Ectodermal cell (in vitro differentiated cells): Measurements from ENCODE around the gene CNTNAP5.

Source experiments
- H3K27ac ChIP-seq: 2 replicates; pipeline ENCODE4 v1.7.0; 2013; ENCODE audit warnings: mild to moderate bottlenecking, low read depth, low read length; ENCODE audit not compliant: insufficient read depth, poor library complexity, severe bottlenecking
- H3K27me3 ChIP-seq: 2 replicates; pipeline ENCODE4 v1.7.0; 2013; ENCODE audit warnings: mild to moderate bottlenecking, low read length; ENCODE audit not compliant: insufficient read depth, control insufficient read depth, poor library complexity, severe bottlenecking
- H3K36me3 ChIP-seq: one replicate; pipeline ENCODE4 v1.7.0; 2013; ENCODE audit warnings: low read length; ENCODE audit not compliant: control insufficient read depth, insufficient read depth
- H3K4me1 ChIP-seq: one replicate; pipeline ENCODE4 v1.7.0; 2013; ENCODE audit warnings: low read length; ENCODE audit not compliant: control insufficient read depth, insufficient read depth
- H3K4me3 ChIP-seq: 2 replicates; pipeline ENCODE4 v1.7.0; 2013; ENCODE audit warnings: low read depth, low read length, control low read depth; ENCODE audit not compliant: insufficient read depth
- H3K9me3 ChIP-seq: 2 replicates; pipeline ENCODE4 v1.7.0; 2013; ENCODE audit warnings: mild to moderate bottlenecking, low read length, moderate library complexity; ENCODE audit not compliant: control insufficient read depth
- WGBS, 2 experiments: methylation state at CpG; one replicate each; pipeline ENCODE4 v1.1.7; 2013; ENCODE audit warnings: missing lambda C conversion rate in 2 of 2; 5-methylcytosine and 5-hydroxymethylcytosine counted together

The CNTNAP5 gene

GRCh38 chr2:124250433-124250832 is 225.3 kb downstream of the CNTNAP5 start:
- Histone ChIP-seq H3K36me3 (no peaks in the 10 kb centered on the region), H3K4me3 (no peak overlapping the region), H3K4me1 (no peaks in the 10 kb centered on the region), H3K27me3 (no peaks in the 10 kb centered on the region), H3K27ac (no peak overlapping the region), H3K9me3 (no peaks in the 10 kb centered on the region)
- 93 to 95% methylated on average over 2 of the region's 2 CpGs for WGBS, 2 experiments

- Histone ChIP-seq H3K36me3 (no peaks in the 10 kb centered on the region), H3K27me3 (no peaks in the 10 kb centered on the region), H3K27ac (no peak overlapping the region), H3K4me1 (no peaks in the 10 kb centered on the region), H3K4me3 (no peak overlapping the region), H3K9me3 (no peaks in the 10 kb centered on the region)
- 98 to 99% methylated on average over 5 of the region's 5 CpGs for WGBS, 2 experiments
These were observed 229.5 kb downstream of the CNTNAP5 start for GRCh38 chr2:124254621-124255020.

- WGBS, 2 experiments, result 90 to 93% methylated on average over 1 of the region's 1 CpG
- H3K4me1 ChIP-seq, result no peaks in the 10 kb centered on the region
These were observed 232.0 kb downstream of the CNTNAP5 start for GRCh38 chr2:124257120-124257519.

GRCh38 chr2:124258140-124258880 is 233.2 kb downstream of the CNTNAP5 start:
- Histone ChIP-seq H3K27me3 (no peaks in the 10 kb centered on the region), H3K9me3 (no peaks in the 10 kb centered on the region), H3K27ac (no peak overlapping the region), H3K4me1 (no peaks in the 10 kb centered on the region), H3K36me3 (no peaks in the 10 kb centered on the region), H3K4me3 (no peak overlapping the region)
- 93 to 94% methylated on average over 6 of the region's 6 CpGs for WGBS, 2 experiments

More at GRCh38 chr2:124257120-124257519, 232.0 kb downstream of the CNTNAP5 start:
- H3K4me3 ChIP-seq, result no peak overlapping the region
- H3K27ac ChIP-seq, result no peak overlapping the region
- no peaks in the 10 kb centered on the region for H3K27me3 ChIP-seq
- no peaks in the 10 kb centered on the region for H3K36me3 ChIP-seq
- no peaks in the 10 kb centered on the region for H3K9me3 ChIP-seq

GRCh38 chr2:124261456-124261855 is 236.4 kb downstream of the CNTNAP5 start:
- Histone ChIP-seq H3K4me1 (no peaks in the 10 kb centered on the region), H3K27ac (no peak overlapping the region), H3K4me3 (no peak overlapping the region), H3K9me3 (no peaks in the 10 kb centered on the region), H3K27me3 (no peaks in the 10 kb centered on the region), H3K36me3 (no peaks in the 10 kb centered on the region)
- 90 to 93% methylated on average over 5 of the region's 5 CpGs for WGBS, 2 experiments

- H3K9me3 ChIP-seq, result no peaks in the 10 kb centered on the region
- no peaks in the 10 kb centered on the region for H3K27me3 ChIP-seq
- 92 to 95% methylated on average over 6 of the region's 6 CpGs for WGBS, 2 experiments
- H3K4me1 ChIP-seq, result no peaks in the 10 kb centered on the region
- no peaks in the 10 kb centered on the region for H3K36me3 ChIP-seq
- H3K27ac ChIP-seq, result no peak overlapping the region
- no peak overlapping the region for H3K4me3 ChIP-seq
These were observed 239.5 kb downstream of the CNTNAP5 start for GRCh38 chr2:124264551-124265091.

GRCh38 chr2:124267794-124268193 is 242.7 kb downstream of the CNTNAP5 start:
- 95 to 96% methylated on average over 5 of the region's 5 CpGs for WGBS, 2 experiments
- H3K4me1 ChIP-seq, result no peaks in the 10 kb centered on the region
- H3K36me3 ChIP-seq, result no peaks in the 10 kb centered on the region
- H3K27ac ChIP-seq, result no peak overlapping the region
- no peaks in the 10 kb centered on the region for H3K27me3 ChIP-seq
- H3K9me3 ChIP-seq, result no peaks in the 10 kb centered on the region
- no peak overlapping the region for H3K4me3 ChIP-seq

- no peak overlapping the region for H3K27ac ChIP-seq
- WGBS, 2 experiments, result 92 to 93% methylated on average over 7 of the region's 7 CpGs
- H3K9me3 ChIP-seq, result no peaks in the 10 kb centered on the region
- H3K4me3 ChIP-seq, result no peak overlapping the region
- H3K36me3 ChIP-seq, result no peaks in the 10 kb centered on the region
- H3K27me3 ChIP-seq, result no peaks in the 10 kb centered on the region
- no peaks in the 10 kb centered on the region for H3K4me1 ChIP-seq
These were observed 244.3 kb downstream of the CNTNAP5 start for GRCh38 chr2:124269348-124269747.

GRCh38 chr2:124272261-124272841 is 247.3 kb downstream of the CNTNAP5 start:
- H3K9me3 ChIP-seq, result no peaks in the 10 kb centered on the region
- no peaks in the 10 kb centered on the region for H3K27me3 ChIP-seq
- no peaks in the 10 kb centered on the region for H3K4me1 ChIP-seq
- 83 to 100% methylated on average over 1 of the region's 1 CpG for WGBS, 2 experiments
- H3K27ac ChIP-seq, result no peak overlapping the region
- no peak overlapping the region for H3K4me3 ChIP-seq
- H3K36me3 ChIP-seq, result no peaks in the 10 kb centered on the region

GRCh38 chr2:124281541-124281940 is 256.5 kb downstream of the CNTNAP5 start:
- WGBS, 2 experiments, result 94 to 97% methylated on average over 10 of the region's 10 CpGs
- Histone ChIP-seq H3K4me1 (no peaks in the 10 kb centered on the region), H3K27ac (no peak overlapping the region), H3K27me3 (no peaks in the 10 kb centered on the region), H3K4me3 (no peak overlapping the region), H3K9me3 (no peaks in the 10 kb centered on the region), H3K36me3 (no peaks in the 10 kb centered on the region)
